K562 (cell line): Measurements from ENCODE around the gene ESPL1. TPM values are rescaled to one million over a fixed set of nuclear protein-coding genes. Genes with fewer than 3 reads are reported as not detected.

Experiments
- ARID3A ChIP-seq: IDR thresholded peaks from 2 replicates; pipeline ENCODE4 v1.6.1; 2012; ENCODE audit warnings: low read depth, low read length, improper control_type of control experiment, borderline replicate concordance
- DIDO1 ChIP-seq: fragments of 450-650 bp; IDR thresholded peaks from 2 replicates; pipeline ENCODE4 v1.6.1; 2016; ENCODE audit warnings: low read depth, missing biosample characterization, missing genetic modification characterization
- ELF4 ChIP-seq: fragments of 450-650 bp; formaldehyde crosslinking; IDR thresholded peaks from 2 replicates; pipeline ENCODE4 v1.4.0; 2022; ENCODE audit warnings: missing genetic modification characterization
- HIVEP1 ChIP-seq: fragments of 250-450 bp; sonication (Bioruptor Pico); IDR thresholded peaks from 2 replicates; pipeline ENCODE4 v1.4.0; 2020; ENCODE audit warnings: mild to moderate bottlenecking
- HMG20B ChIP-seq: fragments of 250-450 bp; sonication (Bioruptor Pico); IDR thresholded peaks from 2 replicates; pipeline ENCODE4 v1.5.0; 2021; ENCODE audit warnings: mild to moderate bottlenecking
- HSF4 ChIP-seq: fragments of 250-450 bp; sonication (Bioruptor Pico); IDR thresholded peaks from 2 replicates; pipeline ENCODE4 v2.1.2; 2022; ENCODE audit warnings: mild to moderate bottlenecking, moderate library complexity, borderline replicate concordance
- MBD1 ChIP-seq: fragments of 250-450 bp; sonication (Bioruptor Pico); IDR thresholded peaks from 2 replicates; pipeline ENCODE4 v1.8.0; 2022; ENCODE audit warnings: inconsistent platforms
- NFE2 ChIP-seq: IDR thresholded peaks from 2 replicates; pipeline ENCODE4 v1.6.1; 2014; ENCODE audit warnings: antibody characterized with exemption, low read depth
- NFIX ChIP-seq: fragments of 250-450 bp; sonication (Bioruptor Pico); IDR thresholded peaks from 2 replicates; pipeline ENCODE4 v1.4.0; 2020; ENCODE audit warnings: low read depth, mild to moderate bottlenecking, moderate library complexity
- RBM17 ChIP-seq: fragments of 200-400 bp; formaldehyde crosslinking; IDR thresholded peaks from 2 replicates; pipeline ENCODE4 v1.6.1; 2017; ENCODE audit warnings: low read depth, mild to moderate bottlenecking, low read length, borderline replicate concordance
- TRIM28 ChIP-seq: fragments of 450-650 bp; IDR thresholded peaks from 2 replicates; pipeline ENCODE4 v1.6.1; 2017
- ZBTB5 ChIP-seq: fragments of 450-650 bp; IDR thresholded peaks from 2 replicates; pipeline ENCODE4 v1.6.1; 2017; ENCODE audit warnings: antibody characterized with exemption
- ZNF75A ChIP-seq: fragments of 450-650 bp; formaldehyde crosslinking; IDR thresholded peaks from 2 replicates; pipeline ENCODE4 v1.4.0; 2020; ENCODE audit warnings: mild to moderate bottlenecking
- polyA plus RNA-seq, 8 experiments: library from polyadenylated mRNA; depleted of rRNA in 4 of 8; stranded (reverse) in 5 of 8; unstranded in 3 of 8; fragments of >200 nt; fragmentation: Nextera tagmentation in 2 of 8; fragmentation: Illumina TruSeq in 1 of 8; extraction: Ambion mirVana in 2 of 8; extraction: Trizol in 1 of 8; gene quantifications; 2 replicates each; pipeline versions ENCODE4 v1.2.1 to v1.2.3, GENCODE V29; 2011 to 2014; ENCODE audit warnings: inconsistent platforms in 1 of 8, missing spikeins in 1 of 8
- total RNA-seq, 7 experiments: library from RNA; depleted of rRNA in 6 of 7; stranded (reverse); fragments of >200 nt in 6 of 7; fragmentation: Illumina TruSeq in 2 of 7; extraction: Trizol in 2 of 7; gene quantifications; 2 replicates each; pipeline versions ENCODE4 v1.2.1 to v1.2.3, GENCODE V29; 2011 to 2021; ENCODE audit warnings: low replicate concordance in 1 of 7
- TF ChIP-seq, protein P1 (sequence below): fragments of 250-450 bp; sonication (Bioruptor Pico); IDR thresholded peaks from 2 replicates; pipeline ENCODE4 v1.4.0; 2020; ENCODE audit warnings: borderline replicate concordance
- TF ChIP-seq, protein P2 (sequence below): fragments of 250-450 bp; sonication (Bioruptor Pico); IDR thresholded peaks from 2 replicates; pipeline ENCODE4 v1.5.0; 2020; ENCODE audit warnings: mild to moderate bottlenecking

ESPL1 gene
- total and polyA plus RNA-seq, 9 of the 15 experiments (the other 6 are each of a cell fraction or from before 2014, with no cell fraction given) = 1.2 to 55.0 (median 18.7) TPM

GRCh38 chr12:53295070-53295890 is 27.2 kb downstream of the ESPL1 start, which contains the start of gene PFDN5 (continued):
- TF ChIP-seq NFIX (CRISPR knock-in tag) (no peak), HIVEP1 (CRISPR knock-in tag) (no peak), TRIM28 (peak; percentile 87), ZNF75A (no peak), ARID3A (no peak), NFE2 (no peak), HSF4 (CRISPR knock-in tag) (no peak), MBD1 (CRISPR knock-in tag) (no peak), ELF4 (CRISPR knock-in tag) (no peak), ZBTB5 (no peak), RBM17 (no peak), HMG20B (CRISPR knock-in tag) (no peak), DIDO1 (tag) (peak; percentile 79; the same call in 1 of the 2 replicates)
- TF ChIP-seq, protein P1, sequence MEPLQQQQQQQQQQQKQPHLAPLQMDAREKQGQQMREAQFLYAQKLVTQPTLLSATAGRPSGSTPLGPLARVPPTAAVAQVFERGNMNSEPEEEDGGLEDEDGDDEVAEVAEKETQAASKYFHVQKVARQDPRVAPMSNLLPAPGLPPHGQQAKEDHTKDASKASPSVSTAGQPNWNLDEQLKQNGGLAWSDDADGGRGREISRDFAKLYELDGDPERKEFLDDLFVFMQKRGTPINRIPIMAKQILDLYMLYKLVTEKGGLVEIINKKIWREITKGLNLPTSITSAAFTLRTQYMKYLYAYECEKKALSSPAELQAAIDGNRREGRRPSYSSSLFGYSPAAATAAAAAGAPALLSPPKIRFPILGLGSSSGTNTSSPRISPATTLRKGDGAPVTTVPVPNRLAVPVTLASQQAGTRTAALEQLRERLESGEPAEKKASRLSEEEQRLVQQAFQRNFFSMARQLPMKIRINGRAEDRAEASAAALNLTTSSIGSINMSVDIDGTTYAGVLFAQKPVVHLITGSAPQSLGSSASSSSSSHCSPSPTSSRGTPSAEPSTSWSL (CRISPR knock-in tag) = no peak
- TF ChIP-seq, protein P2, sequence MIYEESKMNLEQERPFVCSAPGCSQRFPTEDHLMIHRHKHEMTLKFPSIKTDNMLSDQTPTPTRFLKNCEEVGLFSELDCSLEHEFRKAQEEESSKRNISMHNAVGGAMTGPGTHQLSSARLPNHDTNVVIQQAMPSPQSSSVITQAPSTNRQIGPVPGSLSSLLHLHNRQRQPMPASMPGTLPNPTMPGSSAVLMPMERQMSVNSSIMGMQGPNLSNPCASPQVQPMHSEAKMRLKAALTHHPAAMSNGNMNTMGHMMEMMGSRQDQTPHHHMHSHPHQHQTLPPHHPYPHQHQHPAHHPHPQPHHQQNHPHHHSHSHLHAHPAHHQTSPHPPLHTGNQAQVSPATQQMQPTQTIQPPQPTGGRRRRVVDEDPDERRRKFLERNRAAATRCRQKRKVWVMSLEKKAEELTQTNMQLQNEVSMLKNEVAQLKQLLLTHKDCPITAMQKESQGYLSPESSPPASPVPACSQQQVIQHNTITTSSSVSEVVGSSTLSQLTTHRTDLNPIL (CRISPR knock-in tag) = no peak
